Mammary epithelial cell (primary cell): Measurements from ENCODE around the gene NME7.

Experiments
- CTCF ChIP-seq, 2 donors: IDR thresholded peaks in 1 of 2; conservative IDR thresholded peaks in 1 of 2; 2 replicates each; pipeline ENCODE4 v1.5.1; 2011 to 2012; ENCODE audit warnings: inconsistent platforms in 2 of 2, low read length in 2 of 2, mild to moderate bottlenecking in 2 of 2, control low read depth in 1 of 2, low read depth in 1 of 2; ENCODE audit not compliant: insufficient read depth in 1 of 2; ENCODE audit errors: extremely low read depth in 1 of 2
- EZH2 ChIP-seq: IDR thresholded peaks from 2 replicates; pipeline ENCODE4 v1.6.1; 2012; ENCODE audit warnings: low read length, inconsistent platforms, borderline replicate concordance

- TF ChIP-seq CTCF (conservative IDR thresholded peaks at IDR 0.05 in 1 of 2, IDR thresholded peaks at IDR 0.05 in 1 of 2; ENCODE audit: extremely low read depth in 1 of 2, insufficient read depth in 1 of 2, low read depth in 1 of 2, low read length in 2 of 2) (no peak), EZH2 (no peak)
Measured at GRCh38 chr1:169312084-169312954, 55.3 kb downstream of the NME7 start.
